HepG2 (cell line): Measurements from ENCODE around the gene TJP1.

ENCODE experiments used
- EP300 ChIP-seq, 3 experiments: sonication (generic) in 1 of 3; formaldehyde crosslinking in 1 of 3; IDR thresholded peaks; 2 replicates each; pipeline versions ENCODE4 v1.5.1 to v1.6.1; 2011 to 2020; ENCODE audit warnings: low read depth in 2 of 3, low read length in 2 of 3, borderline replicate concordance in 1 of 3, improper control_type of control experiment in 1 of 3, mild to moderate bottlenecking in 1 of 3, missing genetic modification reagents in 1 of 3, moderate library complexity in 1 of 3
- FOXK1 ChIP-seq: sonication (generic); formaldehyde crosslinking; IDR thresholded peaks from 2 replicates; pipeline ENCODE4 v1.4.0; 2020; ENCODE audit warnings: low read depth, missing genetic modification reagents, borderline replicate concordance
- RBFOX2 ChIP-seq: fragments of 200-400 bp; formaldehyde crosslinking; IDR thresholded peaks from 2 replicates; pipeline ENCODE4 v1.6.1; 2017; ENCODE audit warnings: low read depth, mild to moderate bottlenecking, low read length
- SP1 ChIP-seq, 2 experiments: fragments of 450-650 bp in 1 of 2; sonication (generic) in 1 of 2; formaldehyde crosslinking in 1 of 2; IDR thresholded peaks; 2 replicates each; pipeline versions ENCODE4 v1.4.0 to v1.6.1; 2016 to 2020; ENCODE audit warnings: missing genetic modification reagents in 1 of 2
- ZBTB20 ChIP-seq: sonication (generic); formaldehyde crosslinking; IDR thresholded peaks from 2 replicates; pipeline ENCODE4 v1.8.1; 2023; ENCODE audit warnings: missing genetic modification reagents, low read depth, mild to moderate bottlenecking, borderline replicate concordance
- ZNF274 ChIP-seq: sonication (generic); formaldehyde crosslinking; IDR thresholded peaks from 2 replicates; pipeline ENCODE4 v1.5.1; 2020; ENCODE audit warnings: mild to moderate bottlenecking, missing genetic modification reagents
- ZNF484 ChIP-seq: sonication (generic); formaldehyde crosslinking; IDR thresholded peaks from 2 replicates; pipeline ENCODE4 v1.5.1; 2020; ENCODE audit warnings: mild to moderate bottlenecking, low read depth, missing genetic modification reagents, borderline replicate concordance
- TF ChIP-seq, protein P1 (sequence below): sonication (generic); formaldehyde crosslinking; IDR thresholded peaks from 2 replicates; pipeline ENCODE4 v1.5.0; 2020; ENCODE audit warnings: mild to moderate bottlenecking, missing genetic modification reagents, moderate library complexity
- TF ChIP-seq, protein P2 (sequence below): conservative IDR thresholded peaks from 2 replicates; pipeline ENCODE4 v1.6.1; 2018; ENCODE audit warnings: missing genetic modification reagents
- TF ChIP-seq, protein P3 (sequence below): sonication (generic); formaldehyde crosslinking; IDR thresholded peaks from 2 replicates; pipeline ENCODE4 v1.4.0; 2020; ENCODE audit warnings: missing genetic modification reagents

DNA sequence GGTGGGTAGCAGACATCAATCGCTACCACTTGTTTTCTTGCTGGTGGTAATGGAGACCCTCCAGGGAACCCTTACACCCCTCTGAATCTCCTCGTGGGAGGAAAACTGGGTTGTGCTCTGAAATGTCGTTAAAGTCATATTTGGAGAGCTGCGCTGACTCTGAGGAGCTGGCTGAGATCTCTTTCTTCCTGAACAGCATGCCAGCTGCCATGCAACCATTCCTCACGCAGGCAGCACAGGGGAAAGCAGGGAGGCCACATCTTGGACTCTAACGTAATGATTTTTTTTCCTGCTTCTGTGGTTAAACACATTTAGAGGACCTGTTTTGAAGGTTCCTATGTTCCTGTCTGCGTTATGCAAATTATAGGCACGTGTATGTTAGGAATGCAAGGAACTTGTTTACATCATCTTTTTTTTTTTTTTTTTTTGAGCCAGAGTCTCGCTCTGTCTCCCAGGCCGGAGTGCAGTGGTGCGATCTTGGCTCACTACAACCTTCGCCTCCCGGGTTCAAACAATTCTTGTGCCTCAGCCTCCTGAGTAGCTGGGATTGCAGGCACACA, 156.7 kb downstream of the TJP1 start:
- TF ChIP-seq, protein P1, sequence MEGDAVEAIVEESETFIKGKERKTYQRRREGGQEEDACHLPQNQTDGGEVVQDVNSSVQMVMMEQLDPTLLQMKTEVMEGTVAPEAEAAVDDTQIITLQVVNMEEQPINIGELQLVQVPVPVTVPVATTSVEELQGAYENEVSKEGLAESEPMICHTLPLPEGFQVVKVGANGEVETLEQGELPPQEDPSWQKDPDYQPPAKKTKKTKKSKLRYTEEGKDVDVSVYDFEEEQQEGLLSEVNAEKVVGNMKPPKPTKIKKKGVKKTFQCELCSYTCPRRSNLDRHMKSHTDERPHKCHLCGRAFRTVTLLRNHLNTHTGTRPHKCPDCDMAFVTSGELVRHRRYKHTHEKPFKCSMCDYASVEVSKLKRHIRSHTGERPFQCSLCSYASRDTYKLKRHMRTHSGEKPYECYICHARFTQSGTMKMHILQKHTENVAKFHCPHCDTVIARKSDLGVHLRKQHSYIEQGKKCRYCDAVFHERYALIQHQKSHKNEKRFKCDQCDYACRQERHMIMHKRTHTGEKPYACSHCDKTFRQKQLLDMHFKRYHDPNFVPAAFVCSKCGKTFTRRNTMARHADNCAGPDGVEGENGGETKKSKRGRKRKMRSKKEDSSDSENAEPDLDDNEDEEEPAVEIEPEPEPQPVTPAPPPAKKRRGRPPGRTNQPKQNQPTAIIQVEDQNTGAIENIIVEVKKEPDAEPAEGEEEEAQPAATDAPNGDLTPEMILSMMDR (CRISPR knock-in tag) = no peak
- TF ChIP-seq ZNF484 (CRISPR knock-in tag) (no peak), EP300 (IDR thresholded peaks at IDR 0.05; ENCODE audit: low read depth in 2 of 2, low read length in 2 of 2) (no peak), EP300 (CRISPR knock-in tag; IDR thresholded peaks at IDR 0.05; ENCODE audit: borderline replicate concordance) (no peak), ZBTB20 (CRISPR knock-in tag) (no peak), SP1 (IDR thresholded peaks at IDR 0.05) (no peak), SP1 (CRISPR knock-in tag; IDR thresholded peaks at IDR 0.05) (no peak), RBFOX2 (no peak), FOXK1 (no peak), ZNF274 (no peak)
- TF ChIP-seq, protein P2, sequence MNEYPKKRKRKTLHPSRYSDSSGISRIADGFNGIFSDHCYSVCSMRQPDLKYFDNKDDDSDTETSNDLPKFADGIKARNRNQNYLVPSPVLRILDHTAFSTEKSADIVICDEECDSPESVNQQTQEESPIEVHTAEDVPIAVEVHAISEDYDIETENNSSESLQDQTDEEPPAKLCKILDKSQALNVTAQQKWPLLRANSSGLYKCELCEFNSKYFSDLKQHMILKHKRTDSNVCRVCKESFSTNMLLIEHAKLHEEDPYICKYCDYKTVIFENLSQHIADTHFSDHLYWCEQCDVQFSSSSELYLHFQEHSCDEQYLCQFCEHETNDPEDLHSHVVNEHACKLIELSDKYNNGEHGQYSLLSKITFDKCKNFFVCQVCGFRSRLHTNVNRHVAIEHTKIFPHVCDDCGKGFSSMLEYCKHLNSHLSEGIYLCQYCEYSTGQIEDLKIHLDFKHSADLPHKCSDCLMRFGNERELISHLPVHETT = no peak
- TF ChIP-seq, protein P3, sequence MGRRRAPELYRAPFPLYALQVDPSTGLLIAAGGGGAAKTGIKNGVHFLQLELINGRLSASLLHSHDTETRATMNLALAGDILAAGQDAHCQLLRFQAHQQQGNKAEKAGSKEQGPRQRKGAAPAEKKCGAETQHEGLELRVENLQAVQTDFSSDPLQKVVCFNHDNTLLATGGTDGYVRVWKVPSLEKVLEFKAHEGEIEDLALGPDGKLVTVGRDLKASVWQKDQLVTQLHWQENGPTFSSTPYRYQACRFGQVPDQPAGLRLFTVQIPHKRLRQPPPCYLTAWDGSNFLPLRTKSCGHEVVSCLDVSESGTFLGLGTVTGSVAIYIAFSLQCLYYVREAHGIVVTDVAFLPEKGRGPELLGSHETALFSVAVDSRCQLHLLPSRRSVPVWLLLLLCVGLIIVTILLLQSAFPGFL (CRISPR knock-in tag) = no peak
